Ishikawa (cell line): ENCODE data around the gene MYO9A.

Experiments used
- CEBPB ChIP-seq: IDR thresholded peaks from 2 replicates; pipeline ENCODE4 v1.6.1; 2012
- CREB1 ChIP-seq: IDR thresholded peaks from 2 replicates; pipeline ENCODE4 v1.6.1; 2012; ENCODE audit warnings: low read depth
- EGR1 ChIP-seq: IDR thresholded peaks from 2 replicates; pipeline ENCODE4 v1.6.1; 2012
- EP300 ChIP-seq: IDR thresholded peaks from 2 replicates; pipeline ENCODE4 v1.6.1; 2012; ENCODE audit warnings: borderline replicate concordance
- FOXM1 ChIP-seq: IDR thresholded peaks from 2 replicates; pipeline ENCODE4 v1.6.1; 2012; ENCODE audit warnings: low read depth, borderline replicate concordance
- MAX ChIP-seq: IDR thresholded peaks from 2 replicates; pipeline ENCODE4 v1.6.1; 2012
- NFIC ChIP-seq: IDR thresholded peaks from 2 replicates; pipeline ENCODE4 v1.6.1; 2012
- RAD21 ChIP-seq: IDR thresholded peaks from 2 replicates; pipeline ENCODE4 v1.6.1; 2012; ENCODE audit warnings: low read depth
- REST ChIP-seq: IDR thresholded peaks from 2 replicates; pipeline ENCODE4 v1.6.1; 2012; ENCODE audit warnings: low read depth, mild to moderate bottlenecking
- TAF1 ChIP-seq: IDR thresholded peaks from 2 replicates; pipeline ENCODE4 v1.6.1; 2012; ENCODE audit warnings: low read depth, mild to moderate bottlenecking
- TCF12 ChIP-seq: IDR thresholded peaks from 2 replicates; pipeline ENCODE4 v1.6.1; 2012; ENCODE audit warnings: low read depth
- TEAD4 ChIP-seq: IDR thresholded peaks from 2 replicates; pipeline ENCODE4 v1.6.1; 2012
- YY1 ChIP-seq: IDR thresholded peaks from 2 replicates; pipeline ENCODE4 v1.6.1; 2012; ENCODE audit warnings: low read depth
- ZBTB7A ChIP-seq: IDR thresholded peaks from 2 replicates; pipeline ENCODE4 v1.6.1; 2012; ENCODE audit warnings: low read depth
- TF ChIP-seq, protein P1 (sequence below): IDR thresholded peaks from 2 replicates; pipeline ENCODE4 v1.6.1; 2012

The MYO9A gene

DNA sequence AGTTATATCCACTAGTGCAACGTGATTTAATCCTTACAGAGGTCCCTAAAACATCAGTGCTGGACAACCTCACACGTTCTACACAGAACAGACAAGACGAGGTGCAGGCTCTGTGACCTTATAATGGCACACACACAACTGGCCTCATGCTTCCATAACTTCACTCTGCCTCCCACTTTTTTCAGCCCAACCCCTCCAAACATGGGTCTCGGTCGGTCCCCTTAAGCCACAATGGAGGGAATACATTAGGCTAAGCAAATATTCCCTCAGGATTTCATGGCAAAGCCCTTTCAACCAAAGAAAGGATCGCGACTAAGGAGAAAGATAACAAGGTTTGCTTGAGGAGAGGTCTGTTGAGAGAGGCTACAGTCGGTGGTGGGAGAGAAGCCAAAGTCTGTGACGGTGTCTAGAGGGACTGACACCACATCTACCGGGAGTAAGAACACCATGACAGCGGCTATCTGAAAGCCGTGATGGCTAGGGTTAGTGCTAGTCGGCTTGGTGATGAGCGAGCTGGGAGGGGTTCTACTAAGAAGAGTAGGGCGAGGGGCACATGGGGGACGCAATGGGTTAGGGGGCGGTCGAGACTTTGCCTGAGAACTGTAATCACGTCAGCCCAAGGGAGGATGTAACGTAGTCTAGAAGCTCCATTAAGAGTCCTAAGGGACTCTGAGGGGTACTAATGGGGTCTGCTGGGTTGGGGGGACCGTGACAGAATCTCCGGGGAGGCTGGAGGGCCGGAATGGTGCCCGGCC is 1.0 kb downstream of the MYO9A start:
- no peak for TF ChIP-seq TCF12

DNA sequence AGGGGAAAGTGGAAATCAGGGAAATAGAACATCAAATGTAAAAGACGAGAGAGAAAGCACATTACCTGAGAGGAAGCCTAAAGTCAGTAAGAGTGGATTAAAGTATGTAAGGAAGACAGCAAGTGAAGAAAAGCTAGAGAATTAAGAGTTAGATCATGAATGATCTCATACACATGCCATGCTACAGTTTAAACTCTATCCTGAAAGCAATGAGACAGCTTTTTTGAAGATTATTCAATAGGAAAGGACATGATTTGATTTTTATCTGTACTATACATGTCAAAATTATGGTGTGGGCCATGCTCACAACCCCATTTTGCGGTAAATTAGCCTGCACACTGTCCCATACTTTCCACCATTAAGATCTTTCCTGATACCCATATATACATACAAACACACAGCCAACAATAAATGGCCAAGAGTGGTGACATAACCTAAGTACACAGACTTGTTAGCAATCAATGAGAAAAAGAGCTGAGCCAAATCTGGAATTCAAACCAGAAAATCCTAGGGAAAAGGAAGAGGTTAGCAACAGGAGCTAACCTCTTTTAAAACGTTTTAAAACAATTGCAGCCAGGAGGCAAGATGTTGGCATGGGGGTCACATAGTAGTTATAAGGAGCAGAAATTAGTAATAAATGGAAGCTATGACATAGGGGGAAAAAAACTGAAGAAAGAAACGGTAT is 4.5 kb downstream of the MYO9A start:
- TF ChIP-seq RAD21 = no peak
- TF ChIP-seq EGR1 = no peak
- TF ChIP-seq REST = no peak
- no peak for TF ChIP-seq TEAD4
- TF ChIP-seq, protein P1, sequence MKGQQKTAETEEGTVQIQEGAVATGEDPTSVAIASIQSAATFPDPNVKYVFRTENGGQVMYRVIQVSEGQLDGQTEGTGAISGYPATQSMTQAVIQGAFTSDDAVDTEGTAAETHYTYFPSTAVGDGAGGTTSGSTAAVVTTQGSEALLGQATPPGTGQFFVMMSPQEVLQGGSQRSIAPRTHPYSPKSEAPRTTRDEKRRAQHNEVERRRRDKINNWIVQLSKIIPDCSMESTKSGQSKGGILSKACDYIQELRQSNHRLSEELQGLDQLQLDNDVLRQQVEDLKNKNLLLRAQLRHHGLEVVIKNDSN = no peak
- no peak for TF ChIP-seq NFIC
- TF ChIP-seq TAF1 = no peak
- TF ChIP-seq EP300 = no peak
- no peak for TF ChIP-seq MAX
- TF ChIP-seq CREB1 = no peak
- TF ChIP-seq YY1 = no peak
- no peak for TF ChIP-seq ZBTB7A

- TF ChIP-seq TAF1 (no peak), CEBPB (no peak)
These were observed 5.1 kb downstream of the MYO9A start for GRCh38 chr15:72112805-72113204.

- TF ChIP-seq EGR1 (no peak), CREB1 (no peak), CEBPB (no peak), REST (no peak), ZBTB7A (no peak), TCF12 (no peak), TEAD4 (no peak), EP300 (no peak), YY1 (no peak), RAD21 (no peak)
These were observed 5.8 kb downstream of the MYO9A start for GRCh38 chr15:72112116-72112515.

GRCh38 chr15:72110355-72110754 is 7.6 kb downstream of the MYO9A start:
- TF ChIP-seq ZBTB7A (no peak), TCF12 (no peak), EGR1 (no peak), REST (no peak), NFIC (no peak), EP300 (no peak), CEBPB (no peak), RAD21 (no peak), FOXM1 (no peak), YY1 (no peak), MAX (no peak)

DNA sequence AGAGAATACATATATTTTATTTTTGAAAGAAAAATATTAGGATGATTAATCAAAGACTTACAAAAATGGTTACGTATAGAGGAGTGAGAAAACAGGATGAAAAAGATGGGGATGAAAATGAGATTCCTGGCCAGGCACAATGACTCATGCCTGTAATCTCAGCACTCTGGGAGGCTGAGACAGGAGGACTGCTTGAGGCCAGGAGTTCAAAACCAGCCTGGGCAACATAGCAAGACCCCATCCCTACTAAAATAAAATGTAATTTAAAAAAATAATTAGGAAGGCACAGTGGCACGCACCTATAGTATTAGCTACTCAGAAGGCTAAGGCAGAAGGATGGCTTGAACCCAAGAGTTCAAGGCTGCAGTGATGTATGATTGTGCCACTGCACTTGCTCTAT is 11.9 kb downstream of the MYO9A start:
- TF ChIP-seq FOXM1 = no peak
- TF ChIP-seq EGR1 = no peak
- TF ChIP-seq YY1 = no peak
- TF ChIP-seq RAD21 = no peak
- no peak for TF ChIP-seq TAF1
- TF ChIP-seq NFIC = no peak
- TF ChIP-seq CREB1 = no peak
- TF ChIP-seq TCF12 = no peak
- no peak for TF ChIP-seq EP300
- TF ChIP-seq CEBPB = no peak
- TF ChIP-seq, protein P1 = no peak
- no peak for TF ChIP-seq REST
- no peak for TF ChIP-seq MAX
- no peak for TF ChIP-seq ZBTB7A
- no peak for TF ChIP-seq TEAD4
